Stimulated activated CD8-positive, alpha-beta memory T cell treated with anti-CD3 and anti-CD28 coated beads, Interleukin-2, amount 100 ng/mL, for 1 hour (primary cell): ENCODE results near the gene PRDX3.

Experiments used
- DNase-seq, 2 donors: peaks; one replicate each; pipeline ENCODE4 v3.0.0-alpha.2; 2020; ENCODE audit warnings: low read depth in 2 of 2

PRDX3 gene

GRCh38 chr10:119178372-119179119, at the start of gene PRDX3:
TSS of gene PRDX3 (minus strand) at chr10:119178812. CDS start at chr10:119178790, 22 bp downstream.
- DNase-seq: peak; percentile 80 to 88

- DNase-seq: no peak
Observed at GRCh38 chr10:119227825-119228224, 49.2 kb upstream of the PRDX3 start.

- DNase-seq: no peak
Observed at GRCh38 chr10:119225083-119225658, 46.6 kb upstream of the PRDX3 start.

GRCh38 chr10:119222966-119223386, 44.4 kb upstream of the PRDX3 start:
- DNase-seq: no peak

GRCh38 chr10:119222537-119222936, 43.9 kb upstream of the PRDX3 start:
- DNase-seq: no peak

- DNase-seq: no peak
Observed at GRCh38 chr10:119221666-119222065, 43.1 kb upstream of the PRDX3 start.

GRCh38 chr10:119221201-119221600, 42.6 kb upstream of the PRDX3 start:
- DNase-seq: no peak

- DNase-seq: no peak
Observed at GRCh38 chr10:119219871-119220270, 41.3 kb upstream of the PRDX3 start.

GRCh38 chr10:119217991-119218490, 39.4 kb upstream of the PRDX3 start:
- no peak for DNase-seq

GRCh38 chr10:119217401-119217800, 38.8 kb upstream of the PRDX3 start:
- no peak for DNase-seq

GRCh38 chr10:119216127-119216526, 37.5 kb upstream of the PRDX3 start:
- no peak for DNase-seq

GRCh38 chr10:119215371-119215770, 36.8 kb upstream of the PRDX3 start:
- DNase-seq: no peak

GRCh38 chr10:119211625-119212441, 33.2 kb upstream of the PRDX3 start:
- DNase-seq: no peak

- no peak for DNase-seq
Observed at GRCh38 chr10:119211176-119211575, 32.6 kb upstream of the PRDX3 start.

GRCh38 chr10:119210633-119211032, 32.0 kb upstream of the PRDX3 start:
- no peak for DNase-seq

GRCh38 chr10:119209736-119210355, 31.2 kb upstream of the PRDX3 start:
- DNase-seq: no peak

GRCh38 chr10:119209035-119209735, 30.6 kb upstream of the PRDX3 start:
- DNase-seq: peak; percentile 20 to 30

- DNase-seq: no peak
Observed at GRCh38 chr10:119208553-119208940, 29.9 kb upstream of the PRDX3 start.

GRCh38 chr10:119207713-119208552, 29.3 kb upstream of the PRDX3 start:
- peak in 1 of 2 donors; percentile 10 for DNase-seq

GRCh38 chr10:119207366-119207666, 28.7 kb upstream of the PRDX3 start, which contains the start of gene GRK5:
TSS of gene GRK5 (plus strand) at chr10:119207571. CDS start at chr10:119207918, 347 bp downstream.
- DNase-seq: peak; percentile 86 to 92
